ENCODE measurements around the gene TNNC2. TPM values are rescaled to one million over a fixed set of nuclear protein-coding genes. Genes with fewer than 3 reads are reported as not detected.

Gene TNNC2
- total and polyA plus RNA-seq, 2 of the 13 experiments (the other 11 are each of a cell fraction or from before 2014, with no cell fraction given), result 1.8 to 4.7 TPM

- POLR2A ChIA-PET, result interaction anchor here (0.6 to 1.2 kb wide), 2 partner anchors 14 to 22 kb away, joined by 3 read pairs; no protein-coding TSS in a partner anchor
- Histone ChIP-seq H3K27ac (ENCODE audit: extremely low read length, insufficient read depth, low read length) (no peak overlapping the region), H3K4me1 (ENCODE audit: insufficient read depth, low read length) (peaks cover 30% of the 10 kb centered on the region), H3K9ac (ENCODE audit: insufficient read depth, low read depth, low read length) (no peak overlapping the region), H3K9me3 (ENCODE audit: low read length) (no peaks in the 10 kb centered on the region), H3K4me3 (replicated peaks in 1 of 3; ENCODE audit: insufficient read depth in 1 of 3, low read depth in 2 of 3, low read length in 3 of 3) (no peak overlapping the region), H3K27me3 (ENCODE audit: control insufficient read depth in 1 of 2, insufficient read depth in 2 of 2, low read length in 2 of 2) (no peaks in the 10 kb centered on the region), H2AFZ (ENCODE audit: low read length) (no peak overlapping the region), H4K20me1 (ENCODE audit: insufficient read depth, low read length) (no peaks in the 10 kb centered on the region), H3K36me3 (replicated peaks in 1 of 2; ENCODE audit: control insufficient read depth in 1 of 2, insufficient read depth in 2 of 2, low read length in 2 of 2) (peaks cover 11 to 33% of the 10 kb centered on the region in 2 experiments), H3K4me2 (ENCODE audit: low read depth, low read length) (peak overlapping the region; percentile 39), H3K79me2 (ENCODE audit: insufficient read depth, low read length) (peaks cover 15% of the 10 kb centered on the region)
- 88% methylated on average over 3 of the region's 3 CpGs for WGBS (ENCODE audit: low lambda C conversion rate)
- DNase-seq (ENCODE audit: low spot score) (no peak), FAIRE-seq (no peak), ATAC-seq (no peak)
- intact Hi-C loops (cut with micrococcal nuclease; ENCODE audit: unreplicated experiment), result no loop called here
- no TSS peak for BruUV-seq (replicated peaks)
- no peak for TF ChIP-seq ZFX (CRISPR knock-in tag; IDR thresholded peaks at IDR 0.05; ENCODE audit: low read depth)
- 0 out of 2 replicates have a peak, but pooled peaks have one; percentile 25 for TF ChIP-seq SNAPC2 (CRISPR knock-in tag; IDR thresholded peaks at IDR 0.05)
- TF ChIP-seq KDM1A (CRISPR knock-in tag; IDR thresholded peaks at IDR 0.05), result no peak
- no peak for TF ChIP-seq MAZ (IDR thresholded peaks at IDR 0.05; ENCODE audit: borderline replicate concordance, low read depth, low read length)
- no peak for TF ChIP-seq MAZ (CRISPR knock-in tag; IDR thresholded peaks at IDR 0.05; ENCODE audit: low read depth)
- no peak for TF ChIP-seq ZFY (CRISPR knock-in tag; IDR thresholded peaks at IDR 0.05)
- no peak for TF ChIP-seq MLXIP (CRISPR knock-in tag; IDR thresholded peaks at IDR 0.05; ENCODE audit: borderline replicate concordance)
- TF ChIP-seq ZBTB7B (CRISPR knock-in tag; IDR thresholded peaks at IDR 0.05), result no peak
- 0 out of 2 replicates have a peak, but pooled peaks have one; percentile 17 for TF ChIP-seq FOXA3 (CRISPR knock-in tag; IDR thresholded peaks at IDR 0.05)
- TF ChIP-seq DNMT3B (CRISPR knock-in tag; conservative IDR thresholded peaks at IDR 0.05), result no peak
- TF ChIP-seq TCF12 (IDR thresholded peaks at IDR 0.05), result no peak
- TF ChIP-seq TCF12 (CRISPR knock-in tag; IDR thresholded peaks at IDR 0.05), result no peak
- no peak for TF ChIP-seq ZNF331 (CRISPR knock-in tag; IDR thresholded peaks at IDR 0.05)
- 0 out of 2 replicates have a peak, but pooled peaks have one; percentile 54 for TF ChIP-seq ZNF513 (CRISPR knock-in tag; conservative IDR thresholded peaks at IDR 0.05)
- no peak for TF ChIP-seq ZBTB44 (CRISPR knock-in tag; IDR thresholded peaks at IDR 0.05)
- TF ChIP-seq PATZ1 (CRISPR knock-in tag; IDR thresholded peaks at IDR 0.05), result no peak
- TF ChIP-seq ZNF451 (CRISPR knock-in tag; IDR thresholded peaks at IDR 0.05), result no peak
- no peak for TF ChIP-seq THAP11 (CRISPR knock-in tag; IDR thresholded peaks at IDR 0.05)
- CTCF ChIA-PET (ENCODE audit: low intra/inter-chr PET ratio, low total read pairs), result no interaction called here
- in situ Hi-C loops (cut with HindIII; ENCODE audit: extremely low pct_ligation_motif_present, low pct_unique_long_range_greater_than_20kb), result no loop called here
These were observed 12.8 kb downstream of the TNNC2 start for GRCh38 chr20:45814314-45814713.
